CD4-positive, alpha-beta T cell treated with Interleukin-6 at 100 ng/mL for 8 hours (primary cell): ENCODE results near the gene DNAI2.
"Not testable (repeated sequence)": the region's sequence is repeated elsewhere in the genome, so short reads cannot be mapped to it uniquely, and the experiment has no call there.

Experiments
- DNase-seq: peaks from one replicate; pipeline ENCODE4 v3.0.0-alpha.2; 2020; ENCODE audit warnings: mixed read lengths, low spot score

The DNAI2 gene

DNA sequence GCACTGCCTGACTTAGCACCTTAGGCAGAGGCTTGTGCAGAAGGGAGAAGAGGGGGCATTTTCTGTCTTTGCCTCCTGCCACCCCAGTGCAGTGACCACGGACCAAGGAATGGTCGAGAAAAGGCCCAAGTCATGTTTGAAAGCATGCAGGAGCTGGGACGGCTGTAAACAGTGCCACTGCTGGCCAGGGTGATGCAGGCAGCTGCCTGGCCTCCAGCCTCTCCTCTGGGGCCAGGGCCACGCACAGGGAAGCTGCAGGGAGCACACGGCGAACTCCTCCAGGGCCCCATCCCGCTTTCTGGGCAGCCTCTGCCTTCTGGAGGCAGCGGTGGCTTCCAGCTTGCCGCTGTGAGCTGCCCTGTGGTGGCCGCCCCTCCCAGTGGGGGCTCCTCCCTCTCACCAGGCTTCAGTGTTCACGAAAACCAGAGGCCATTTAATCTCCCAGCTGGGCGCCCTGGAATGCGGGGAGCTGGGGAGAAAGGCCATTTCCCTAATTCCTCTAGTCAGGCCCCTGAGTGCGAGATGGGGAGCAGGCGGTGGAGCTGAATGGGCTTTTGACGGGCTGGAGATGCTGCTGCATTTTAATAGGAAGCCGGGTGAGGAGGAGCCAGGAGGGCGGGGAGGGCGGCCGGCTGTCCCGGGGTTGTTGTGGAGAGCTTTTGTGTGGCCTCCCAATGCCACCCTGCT is 28.7 kb upstream of the DNAI2 start:
- DNase-seq, result no peak

DNA sequence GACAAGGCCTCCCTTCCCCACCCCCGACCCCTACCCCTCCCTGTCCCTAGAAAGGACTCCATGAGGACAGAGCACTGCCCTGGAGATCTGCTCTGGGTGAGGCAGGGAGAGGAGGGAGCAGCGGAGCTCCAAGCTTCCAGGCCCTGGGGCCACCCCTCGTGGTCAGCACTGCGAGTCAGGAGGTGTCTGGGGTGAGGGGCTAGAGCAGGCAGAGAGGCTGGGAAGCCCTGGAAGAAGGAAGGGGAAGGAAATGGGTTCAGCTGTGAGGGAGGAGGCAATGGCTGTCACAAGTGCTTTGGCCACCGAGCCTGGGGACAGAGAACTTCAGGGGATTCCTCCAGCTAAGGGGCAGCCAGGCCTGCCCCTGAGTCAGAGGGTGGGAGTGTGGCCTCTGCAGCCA is 28.2 kb upstream of the DNAI2 start:
- no peak for DNase-seq

DNA sequence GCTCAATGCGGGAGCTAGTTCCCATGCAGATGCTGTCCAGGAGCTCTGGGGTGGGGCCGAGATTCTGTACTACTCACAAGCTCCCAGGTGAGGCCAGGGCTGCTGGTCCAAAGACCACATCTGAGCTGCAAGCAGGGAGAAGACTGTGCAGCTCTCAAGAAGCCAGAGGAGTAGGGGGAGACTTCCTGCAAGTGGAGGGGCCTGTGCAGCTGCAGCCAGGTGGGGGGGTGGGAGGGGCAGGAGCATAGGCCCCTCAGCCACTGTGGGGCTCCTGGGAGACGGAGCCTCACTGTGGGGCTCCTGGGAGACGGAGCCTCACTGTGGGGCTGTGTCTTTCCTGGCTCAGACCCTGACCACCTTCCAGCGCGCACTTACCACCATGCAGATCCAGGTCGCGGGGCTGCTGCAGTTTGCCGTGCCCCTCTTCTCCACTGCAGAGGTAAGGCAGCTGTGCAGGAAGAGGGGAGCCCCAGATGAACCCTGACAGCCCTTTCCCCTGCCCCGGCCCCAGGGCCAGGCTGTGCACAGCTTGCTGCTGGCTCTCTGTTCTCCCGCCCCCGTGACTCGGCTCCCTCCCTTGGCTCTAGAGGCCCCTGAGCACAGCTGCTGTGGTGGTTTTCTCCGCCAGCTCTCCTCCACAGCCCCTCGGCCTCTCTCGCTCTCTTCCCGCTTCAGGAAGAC is 24.3 kb upstream of the DNAI2 start:
- DNase-seq, result no peak

DNA sequence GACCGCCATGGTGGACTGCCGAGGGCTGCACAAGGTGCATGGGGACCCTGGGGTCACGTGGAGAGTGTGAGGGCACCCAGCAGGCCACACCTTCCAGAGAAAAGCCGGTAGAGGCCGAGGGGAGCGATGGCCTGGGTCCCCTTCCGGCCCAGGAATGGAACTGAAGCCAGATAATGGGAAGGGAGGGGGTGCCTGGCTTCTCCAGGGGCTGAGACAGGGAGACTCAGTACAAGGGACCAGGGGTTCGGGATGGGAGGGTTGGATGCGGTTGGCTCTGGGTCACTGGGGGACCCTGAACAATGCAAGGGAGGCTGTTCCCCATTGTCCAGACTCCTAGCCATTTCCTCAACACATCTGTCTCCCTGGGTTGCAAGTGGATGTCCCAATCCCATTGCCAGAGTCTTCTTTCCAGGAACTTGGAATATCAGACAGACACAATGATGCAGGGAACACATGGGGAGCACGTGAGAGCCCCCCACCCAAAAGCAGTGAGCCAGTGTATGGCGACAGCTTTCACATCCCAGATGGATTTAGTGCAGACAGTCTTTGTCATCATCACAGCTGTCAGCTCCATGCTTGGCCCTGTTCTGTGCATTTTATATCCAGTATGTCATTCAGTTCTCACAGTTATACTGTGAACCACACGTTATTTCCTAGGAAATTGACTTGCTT is 23.6 kb upstream of the DNAI2 start:
- DNase-seq, result no peak

DNA sequence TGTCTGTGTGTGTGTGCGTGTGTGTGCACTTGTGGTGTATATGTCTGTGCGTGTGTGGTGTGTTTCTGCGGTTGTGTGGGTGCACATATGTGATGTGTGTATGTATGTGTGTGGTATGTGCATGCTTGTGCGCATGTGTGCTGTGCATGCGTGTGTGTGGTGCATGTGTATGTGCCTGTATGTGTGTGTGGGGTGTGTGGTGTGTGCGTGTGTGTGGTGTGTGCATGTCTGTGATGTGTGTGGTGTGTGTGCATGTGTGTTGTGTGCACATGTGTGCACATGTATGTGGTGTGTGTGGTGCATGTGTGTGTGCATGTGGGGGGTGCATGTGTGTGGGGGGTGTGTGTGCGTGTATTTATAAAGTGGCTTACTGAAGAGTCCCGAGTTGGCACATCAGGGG is 23.0 kb upstream of the DNAI2 start:
- no peak for DNase-seq

DNA sequence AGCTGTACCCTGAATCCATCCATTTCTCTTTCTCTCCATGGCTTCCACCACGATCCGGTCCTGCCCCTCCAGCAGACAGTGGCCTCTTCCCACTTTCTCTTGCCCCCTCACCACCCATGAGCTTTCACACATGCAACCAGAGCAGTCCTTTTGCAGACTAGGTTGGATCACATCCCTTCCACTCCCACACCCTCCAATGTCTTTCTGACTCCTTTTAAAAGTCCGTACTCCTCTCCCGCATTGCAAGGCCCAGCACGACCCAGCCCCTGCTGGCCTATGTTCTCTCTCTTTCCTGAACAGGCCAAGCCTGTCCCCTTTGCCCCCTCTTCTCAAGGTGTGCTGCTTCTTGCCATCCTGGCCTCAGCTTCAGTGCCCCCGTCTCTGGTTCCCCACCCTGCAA is 22.5 kb upstream of the DNAI2 start:
- no peak for DNase-seq

DNA sequence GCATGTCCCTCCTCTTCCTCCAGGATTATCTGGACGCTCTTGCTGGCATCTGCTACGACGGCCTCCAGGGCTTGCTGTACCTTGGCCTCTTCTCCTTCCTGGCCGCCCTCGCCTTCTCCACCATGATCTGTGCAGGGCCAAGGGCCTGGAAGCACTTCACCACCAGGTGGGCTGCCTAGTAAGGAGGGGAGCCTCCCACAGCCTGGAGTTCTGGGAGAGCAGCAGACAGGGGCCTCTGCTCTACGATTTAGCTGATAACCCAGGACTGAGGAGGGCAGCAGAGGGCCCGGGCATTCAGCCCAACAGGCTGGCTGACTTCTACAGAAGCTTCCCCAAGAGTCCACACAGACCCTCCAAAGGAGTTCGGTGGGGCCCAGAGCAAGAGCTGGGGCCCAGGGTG is 21.8 kb upstream of the DNAI2 start:
- DNase-seq, result no peak

DNA sequence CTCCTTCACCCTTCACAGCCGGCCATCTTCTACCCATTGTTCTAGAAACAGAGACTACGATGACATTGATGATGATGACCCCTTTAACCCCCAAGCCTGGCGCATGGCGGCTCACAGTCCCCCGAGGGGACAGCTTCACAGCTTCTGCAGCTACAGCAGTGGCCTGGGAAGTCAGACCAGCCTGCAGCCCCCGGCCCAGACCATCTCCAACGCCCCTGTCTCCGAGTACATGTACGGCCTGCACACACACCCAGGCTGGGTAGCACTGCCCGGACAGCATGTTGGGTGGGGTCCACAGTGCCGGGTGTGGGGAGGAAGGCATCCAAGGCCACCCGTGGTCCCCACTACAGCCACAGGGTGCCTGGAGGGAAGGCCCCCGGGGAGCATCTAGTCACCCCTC is 21.0 kb upstream of the DNAI2 start:
- no peak for DNase-seq

DNA sequence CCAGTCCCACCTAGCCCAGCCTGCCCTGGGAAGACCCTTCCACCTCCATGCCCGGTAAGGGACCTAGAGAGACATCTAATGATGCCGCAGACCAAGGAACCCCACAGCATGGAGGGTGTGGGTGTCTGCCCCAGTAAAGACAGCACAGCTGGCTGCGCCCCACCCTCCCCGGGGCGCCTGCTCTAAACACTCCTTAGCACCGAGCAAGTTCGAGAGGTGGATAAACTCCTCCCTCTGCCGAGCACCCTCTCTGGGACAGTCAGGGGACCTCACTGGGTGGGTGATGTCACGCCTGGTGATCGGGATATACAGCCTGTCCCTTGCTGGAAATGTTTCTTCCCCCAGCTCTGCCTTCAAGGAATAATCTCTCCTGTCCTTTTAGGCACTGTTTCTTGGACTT is 16.7 kb upstream of the DNAI2 start:
- no peak for DNase-seq

DNA sequence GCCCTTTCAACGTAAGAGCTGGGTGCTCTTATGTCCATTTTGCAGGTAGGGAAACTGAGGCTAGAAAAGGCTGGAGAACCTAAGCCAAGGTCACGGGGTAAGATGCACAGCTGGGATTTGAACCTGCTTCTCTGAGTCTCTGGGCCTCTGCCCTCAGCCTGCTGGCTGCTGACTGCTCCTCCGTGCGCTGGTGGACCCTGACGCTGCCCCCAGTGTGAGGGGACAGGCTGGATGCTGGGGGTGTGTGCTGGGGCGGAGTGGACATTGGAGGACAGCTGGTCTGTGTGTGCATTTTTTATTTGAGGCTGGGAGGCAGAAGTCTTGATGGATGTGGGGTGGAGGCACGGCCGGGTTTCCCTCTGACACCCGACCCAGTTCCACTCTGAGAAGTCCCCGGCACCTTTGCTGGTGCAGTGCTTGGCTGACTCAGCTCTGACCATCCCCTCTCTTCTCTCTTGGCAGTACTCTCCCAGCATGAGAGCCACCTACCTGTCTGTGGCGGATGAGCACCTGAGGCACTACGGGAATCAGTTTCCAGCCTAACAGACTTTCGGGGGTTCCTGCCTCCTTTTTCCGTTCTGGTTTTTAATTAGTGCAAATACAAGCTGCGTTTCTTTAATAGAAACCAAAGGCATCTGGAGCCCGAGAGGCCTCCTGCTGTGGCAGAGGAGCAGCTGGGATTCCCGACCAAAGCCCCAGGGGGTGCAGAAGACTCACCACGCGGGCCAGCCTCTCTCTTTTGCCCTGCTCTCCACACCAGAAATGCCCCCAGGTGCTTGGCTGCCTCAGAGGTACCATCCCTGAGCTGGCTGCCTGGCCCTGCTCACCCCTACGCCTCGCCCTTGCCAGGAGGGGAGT is 14.1 kb upstream of the DNAI2 start:
- no peak for DNase-seq

DNA sequence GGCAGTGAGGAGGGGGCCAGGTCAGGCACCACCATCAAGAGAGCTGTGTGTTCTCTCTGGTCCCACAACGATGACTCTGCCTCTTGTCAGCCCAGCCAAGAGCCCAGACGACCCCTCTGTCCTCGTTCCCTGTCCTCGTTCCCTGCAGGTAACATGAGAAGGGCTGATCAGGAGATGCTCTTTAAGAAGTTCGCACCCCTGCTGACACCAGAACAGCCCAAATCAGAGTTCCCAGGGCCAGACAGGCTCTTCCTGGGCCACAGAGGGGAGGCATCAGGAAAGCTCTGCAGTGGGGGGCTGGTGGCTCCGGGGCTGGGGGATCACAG is 13.5 kb upstream of the DNAI2 start:
- no peak for DNase-seq

DNA sequence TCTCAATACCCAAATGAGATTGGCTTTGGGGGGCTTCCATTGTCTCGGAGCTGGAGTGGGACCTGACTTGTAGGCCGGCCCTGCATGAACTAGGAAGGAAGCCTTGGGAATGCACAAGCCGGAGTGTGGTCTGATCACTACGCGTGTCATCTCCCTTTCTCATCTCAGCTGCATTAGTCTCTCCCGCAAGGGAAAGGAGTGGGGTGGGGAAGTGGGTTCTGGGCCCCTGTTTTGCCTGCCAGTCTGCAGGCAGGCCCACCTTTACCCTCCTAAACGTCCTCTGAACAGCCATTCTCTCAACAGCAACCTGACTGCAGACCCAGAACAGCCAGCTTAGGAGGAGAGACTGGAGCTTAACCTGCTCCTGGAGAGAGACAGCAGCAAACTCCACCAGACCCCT is 11.4 kb upstream of the DNAI2 start:
- DNase-seq, result no peak

DNA sequence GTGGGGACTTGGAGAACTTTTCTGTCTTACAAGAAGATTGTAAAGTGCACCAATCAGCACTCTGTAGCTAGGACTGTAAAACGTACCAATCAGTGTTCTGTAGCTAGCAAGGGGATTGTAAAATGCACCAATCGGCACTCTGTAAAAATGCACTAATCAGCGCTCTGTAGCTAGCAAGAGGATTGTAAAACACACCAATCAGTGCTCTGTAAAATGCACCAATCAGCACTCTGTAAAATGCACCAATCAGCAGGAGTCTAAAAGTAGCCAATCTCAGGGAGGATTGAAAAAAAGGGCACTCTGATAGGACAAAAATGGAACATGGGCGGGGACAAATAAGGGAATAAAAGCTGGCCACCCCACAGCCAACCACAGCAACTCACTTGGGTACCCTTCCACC is 7.0 kb upstream of the DNAI2 start:
- not testable (repeated sequence) for DNase-seq

DNA sequence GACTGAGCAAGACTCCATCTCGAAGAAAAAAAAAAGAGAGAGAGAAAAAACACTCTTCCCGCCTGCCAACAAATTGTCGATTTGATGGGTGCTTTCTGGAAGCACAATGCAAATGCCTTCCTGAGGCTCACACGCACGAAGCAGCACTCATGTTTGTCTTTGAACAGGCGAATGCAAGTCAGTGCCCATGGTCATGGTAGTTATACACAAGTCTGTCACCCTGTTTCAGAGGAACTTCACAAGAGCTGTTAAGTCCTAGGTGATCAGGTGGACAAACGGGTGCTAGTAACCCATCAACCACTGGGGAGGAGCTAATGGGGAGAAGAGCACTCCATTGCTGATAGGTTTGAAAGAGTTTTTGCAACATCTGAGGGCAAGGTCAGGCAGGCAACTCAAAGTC is 6.5 kb upstream of the DNAI2 start:
- DNase-seq, result no peak

DNA sequence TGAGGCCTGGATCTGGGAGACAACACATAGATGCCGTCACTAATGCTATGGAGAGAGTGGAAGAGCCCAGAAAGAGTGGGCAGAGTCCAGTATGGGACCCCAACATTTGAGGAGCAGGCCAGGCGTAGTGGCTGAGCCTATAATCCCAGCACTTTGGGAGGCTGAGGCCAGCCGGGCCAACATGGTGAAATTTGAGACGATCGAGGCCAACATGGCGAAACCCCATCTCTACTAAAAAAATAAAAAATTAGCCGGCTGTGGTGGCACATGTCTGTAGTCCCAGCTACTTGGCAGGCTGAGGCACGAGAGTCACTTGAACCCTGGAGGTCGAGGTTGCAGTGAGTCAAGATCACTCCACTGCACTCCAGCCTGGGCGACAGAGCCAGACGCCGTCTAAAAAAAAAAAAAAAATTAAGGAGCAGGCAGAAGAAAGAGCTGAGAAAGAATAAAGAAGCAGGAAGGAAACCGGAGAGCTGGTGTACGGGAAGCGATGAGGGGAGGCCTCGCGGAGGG is 6.0 kb upstream of the DNAI2 start:
- no peak for DNase-seq

DNA sequence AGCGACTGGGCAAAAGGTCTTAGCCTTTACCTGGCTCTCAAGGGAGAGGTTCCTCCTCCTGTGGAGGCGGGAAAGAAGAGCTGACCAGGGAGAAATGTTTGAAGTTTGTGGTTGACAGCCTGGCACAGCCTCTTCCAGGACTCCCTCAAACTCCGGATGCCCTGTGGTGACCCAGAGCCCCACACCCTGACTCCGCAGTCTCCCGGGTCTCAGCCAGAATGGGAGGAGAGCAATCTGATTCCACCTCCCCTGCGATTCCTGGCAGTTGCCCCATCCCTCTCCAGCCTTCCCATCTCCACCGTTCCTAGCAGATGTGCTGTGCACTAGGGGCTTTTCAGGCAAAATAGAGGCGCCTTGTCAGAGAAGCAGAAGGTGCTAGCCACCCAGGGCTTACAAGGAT is 5.5 kb upstream of the DNAI2 start:
- DNase-seq, result no peak

DNA sequence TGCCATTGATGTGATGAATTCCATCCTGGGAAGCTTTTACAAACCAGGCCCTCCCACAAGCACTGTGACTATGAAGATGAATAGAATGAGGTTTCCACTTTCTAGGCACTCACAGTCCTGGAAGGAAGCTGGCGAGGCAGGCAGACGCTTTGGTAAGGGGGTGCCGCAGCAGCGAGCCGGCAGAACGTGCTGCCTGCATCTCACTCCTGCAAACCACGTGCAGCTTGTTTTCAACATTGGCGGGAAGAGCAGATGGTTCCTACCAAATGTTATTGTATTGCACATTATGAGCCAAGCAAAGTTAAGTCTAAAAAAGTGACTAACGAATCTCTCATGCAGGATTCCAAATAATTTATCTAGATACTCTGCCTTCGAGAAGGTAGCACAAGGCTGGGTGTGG is 3.7 kb upstream of the DNAI2 start:
- DNase-seq, result no peak

DNA sequence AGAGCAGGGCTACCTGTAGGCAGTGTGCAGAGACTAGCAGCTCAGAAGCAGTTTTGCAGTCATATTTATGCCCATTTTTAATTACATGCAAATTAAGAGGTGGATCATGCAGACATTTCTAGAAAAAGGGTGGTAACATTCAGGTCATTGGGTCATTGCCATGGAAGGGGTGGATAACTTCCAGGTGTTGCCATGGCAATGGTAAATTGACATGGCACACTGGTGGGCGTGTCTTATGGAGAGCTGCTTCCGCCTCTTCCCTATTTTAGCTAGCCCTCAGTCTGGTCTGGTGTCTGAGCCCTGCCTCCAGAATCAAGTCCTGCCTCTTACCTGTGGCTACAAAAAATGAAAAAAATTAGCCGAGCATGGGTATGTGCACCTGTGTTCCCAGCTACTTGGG is 2.8 kb upstream of the DNAI2 start:
- no peak for DNase-seq

DNA sequence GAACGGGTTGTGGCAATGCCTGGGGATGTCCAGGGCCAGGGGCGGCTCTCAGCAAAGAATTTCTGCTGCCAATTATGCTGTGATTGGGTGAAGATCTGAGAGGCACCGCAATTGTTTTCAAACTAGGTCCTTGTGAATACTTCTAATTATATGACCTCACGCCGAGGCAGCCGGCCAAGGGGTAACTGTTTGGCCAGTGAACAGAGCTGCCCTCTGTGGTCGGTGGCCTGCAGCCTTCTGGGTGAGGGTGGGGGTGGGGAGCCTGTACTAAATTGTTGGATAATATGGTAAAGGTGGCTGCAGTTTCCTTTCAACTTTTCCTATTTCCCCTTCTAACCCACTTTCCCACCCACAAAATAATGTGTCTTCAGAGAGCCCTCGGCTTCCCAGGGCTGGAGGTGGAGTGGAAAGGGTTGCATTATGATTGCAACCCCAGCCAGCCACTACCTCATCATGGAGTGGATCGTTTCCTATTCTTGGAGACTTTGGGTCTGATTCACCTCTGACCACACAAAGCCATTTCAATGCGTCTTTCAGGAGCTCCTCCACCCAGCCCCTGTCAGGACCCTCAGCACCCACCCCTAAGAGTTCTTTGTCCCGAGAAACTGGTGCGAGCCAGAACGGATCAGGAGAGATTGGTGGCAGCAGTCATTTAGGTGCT is 2.0 kb upstream of the DNAI2 start:
- DNase-seq, result no peak

DNA sequence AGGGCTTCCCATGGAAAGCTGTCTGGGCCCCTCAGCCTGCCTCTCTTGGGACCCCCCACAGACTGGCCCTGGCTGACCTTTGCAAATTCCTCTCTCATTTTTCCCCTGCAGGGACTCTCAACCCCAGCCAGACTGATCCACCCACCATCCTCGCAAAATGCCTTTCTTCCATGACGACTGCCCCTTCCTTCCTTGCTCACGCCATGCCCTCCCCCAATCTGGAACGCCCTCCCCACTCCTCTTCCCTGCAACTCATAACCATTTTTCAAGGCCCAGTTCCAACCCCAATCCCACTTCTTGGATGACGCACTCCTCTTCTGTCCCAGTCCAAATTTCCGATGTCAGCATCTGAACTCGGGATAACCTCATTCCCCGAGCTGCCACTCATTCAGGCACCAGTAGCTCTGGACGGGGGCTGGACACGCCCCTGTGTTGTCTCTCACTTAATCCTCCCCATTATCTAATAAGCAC is 1.3 kb upstream of the DNAI2 start:
- no peak for DNase-seq

DNA sequence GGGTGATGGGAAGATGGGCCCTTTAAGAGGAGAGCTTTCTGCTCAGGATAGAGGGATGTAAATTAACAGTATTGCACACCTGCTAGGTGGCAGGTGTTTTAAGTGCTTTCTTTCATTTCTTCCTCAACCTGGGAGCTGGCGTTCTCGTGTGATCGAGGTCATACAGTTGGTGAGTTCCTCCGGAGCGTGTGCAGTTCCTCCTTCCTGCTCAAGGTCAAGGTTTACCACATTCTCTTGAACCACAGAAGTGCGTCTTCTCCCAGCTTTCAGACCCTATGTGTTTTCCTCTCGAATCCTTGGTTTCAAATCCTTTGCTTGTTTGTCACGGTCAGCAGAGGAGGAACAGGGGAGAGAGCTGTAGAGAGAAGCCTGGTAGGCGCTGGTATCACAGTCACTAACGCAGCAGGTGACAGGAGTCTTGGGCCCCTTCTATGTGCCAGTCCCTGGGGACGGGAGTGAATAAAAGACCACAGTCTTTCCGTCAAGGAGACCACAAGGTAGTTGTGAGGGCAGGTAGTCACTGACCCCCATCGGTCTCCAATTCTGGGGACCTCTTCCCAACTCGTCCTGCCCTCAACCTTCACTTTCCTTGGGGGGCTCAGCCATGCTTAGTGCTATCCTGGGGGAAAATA is 791 bp downstream of the DNAI2 start:
- no peak for DNase-seq
